ENCODE measurements around the gene SLC38A10. TPM values are rescaled to one million over a fixed set of nuclear protein-coding genes. Genes with fewer than 3 reads are reported as not detected.

SLC38A10 gene
- total RNA-seq, 1 donor from 2014 or later: 97.1 TPM

- POLR2A ChIA-PET: no interaction called here
- H3K4me1 Mint-ChIP-seq: peaks cover 43% of the 10 kb centered on the region
- no peak for DNase-seq
These were observed 58.3 kb downstream of the SLC38A10 start for GRCh38 chr17:81236784-81237183.

GRCh38 chr17:81235822-81236740 lies 59.0 kb downstream of the SLC38A10 start:
- Mint-ChIP-seq H3K27me3 (no peaks in the 10 kb centered on the region), H3K9me3 (no peaks in the 10 kb centered on the region), H3K4me3 (no peak overlapping the region), H3K36me3 (ENCODE audit: low read depth) (peaks cover 26% of the 10 kb centered on the region), H3K27ac (no peak overlapping the region), H3K4me1 (peaks cover 37% of the 10 kb centered on the region)
- POLR2A ChIA-PET: interaction anchor here (0.5 kb wide), 1 partner anchor 12 kb away, joined by 4 read pairs; no protein-coding TSS in a partner anchor
- no peak for ATAC-seq (ENCODE audit: low read depth)
- DNase-seq: no peak
- CTCF ChIA-PET: no interaction called here
- intact Hi-C loops (cut with micrococcal nuclease): loop anchor here (5.0 kb wide), 1 partner anchor 974 kb away; the partner anchor contains the start of gene RNF213
- no peak for TF ChIP-seq CTCF (IDR thresholded peaks at IDR 0.05)

More at GRCh38 chr17:81236784-81237183, 58.3 kb downstream of the SLC38A10 start:
- Mint-ChIP-seq H3K27ac (no peak overlapping the region), H3K36me3 (ENCODE audit: low read depth) (peaks cover 25% of the 10 kb centered on the region), H3K9me3 (no peaks in the 10 kb centered on the region), H3K4me3 (no peak overlapping the region), H3K27me3 (no peaks in the 10 kb centered on the region)
- TF ChIP-seq CTCF (IDR thresholded peaks at IDR 0.05): no peak
- intact Hi-C loops (cut with micrococcal nuclease): loop anchor here (5.0 kb wide), 1 partner anchor 974 kb away; the partner anchor contains the start of gene RNF213
- ATAC-seq (ENCODE audit: low read depth): no peak
- CTCF ChIA-PET: interaction anchor here (1.5 kb wide), 1 partner anchor 8 kb away, joined by 4 read pairs; no protein-coding TSS in a partner anchor

- no peak overlapping the region for H3K27ac Mint-ChIP-seq
- H3K27me3 Mint-ChIP-seq: no peaks in the 10 kb centered on the region
- CTCF ChIA-PET: no interaction called here
- intact Hi-C loops (cut with micrococcal nuclease): loop anchor here (5.0 kb wide), 1 partner anchor 973 kb away; the partner anchor contains the start of gene RNF213
- no peaks in the 10 kb centered on the region for H3K9me3 Mint-ChIP-seq
- H3K4me3 Mint-ChIP-seq: no peak overlapping the region
- H3K4me1 Mint-ChIP-seq: peaks cover 32% of the 10 kb centered on the region
- DNase-seq: no peak
- H3K36me3 Mint-ChIP-seq (ENCODE audit: low read depth): peaks cover 30% of the 10 kb centered on the region
- no peak for TF ChIP-seq CTCF (IDR thresholded peaks at IDR 0.05)
- no peak for ATAC-seq (ENCODE audit: low read depth)
- POLR2A ChIA-PET: interaction anchor here (0.5 kb wide), 1 partner anchor 13 kb away, joined by 4 read pairs; no protein-coding TSS in a partner anchor
These were observed 59.9 kb downstream of the SLC38A10 start for GRCh38 chr17:81234940-81235821.

- peaks cover 34% of the 10 kb centered on the region for H3K4me1 Mint-ChIP-seq
- no peak for ATAC-seq (ENCODE audit: low read depth)
- H3K27me3 Mint-ChIP-seq: no peaks in the 10 kb centered on the region
- no peaks in the 10 kb centered on the region for H3K9me3 Mint-ChIP-seq
- POLR2A ChIA-PET: no interaction called here
- no peak overlapping the region for H3K4me3 Mint-ChIP-seq
- H3K36me3 Mint-ChIP-seq (ENCODE audit: low read depth): peaks cover 35% of the 10 kb centered on the region
- DNase-seq: no peak
- CTCF ChIA-PET: no interaction called here
- TF ChIP-seq CTCF (IDR thresholded peaks at IDR 0.05): no peak
- intact Hi-C loops (cut with micrococcal nuclease): no loop called here
- no peak overlapping the region for H3K27ac Mint-ChIP-seq
These were observed 60.6 kb downstream of the SLC38A10 start for GRCh38 chr17:81234506-81234855.

Data from activated B cell treated with CpG ODN at 0.5 μM for 24 hours (primary cell).